ENCODE data around the gene SERPINA5. TPM values are rescaled to one million over a fixed set of nuclear protein-coding genes. Genes with fewer than 3 reads are reported as not detected.
A peak's percentile ranks its signal among the peaks of the same experiment; 100 is the strongest.

Gene SERPINA5
- total RNA-seq, 1 donor from 2014 or later, result 0.50 TPM

DNA sequence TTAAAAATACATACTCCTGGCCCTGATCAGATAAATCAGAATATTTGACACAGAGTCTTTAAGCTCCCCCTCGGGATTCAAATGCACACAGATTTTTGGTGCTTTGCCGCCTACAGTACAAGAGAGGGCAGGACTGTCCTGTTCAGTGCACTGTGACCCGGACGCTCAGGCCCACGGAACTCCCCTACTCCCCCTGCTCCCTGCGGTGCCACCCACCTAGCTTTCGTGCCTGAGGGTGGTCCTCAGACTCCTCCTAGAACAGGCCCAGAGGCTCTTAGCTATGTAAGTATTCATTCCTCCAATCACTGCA, 17.2 kb downstream of the SERPINA5 start:
- TF ChIP-seq, protein P1, sequence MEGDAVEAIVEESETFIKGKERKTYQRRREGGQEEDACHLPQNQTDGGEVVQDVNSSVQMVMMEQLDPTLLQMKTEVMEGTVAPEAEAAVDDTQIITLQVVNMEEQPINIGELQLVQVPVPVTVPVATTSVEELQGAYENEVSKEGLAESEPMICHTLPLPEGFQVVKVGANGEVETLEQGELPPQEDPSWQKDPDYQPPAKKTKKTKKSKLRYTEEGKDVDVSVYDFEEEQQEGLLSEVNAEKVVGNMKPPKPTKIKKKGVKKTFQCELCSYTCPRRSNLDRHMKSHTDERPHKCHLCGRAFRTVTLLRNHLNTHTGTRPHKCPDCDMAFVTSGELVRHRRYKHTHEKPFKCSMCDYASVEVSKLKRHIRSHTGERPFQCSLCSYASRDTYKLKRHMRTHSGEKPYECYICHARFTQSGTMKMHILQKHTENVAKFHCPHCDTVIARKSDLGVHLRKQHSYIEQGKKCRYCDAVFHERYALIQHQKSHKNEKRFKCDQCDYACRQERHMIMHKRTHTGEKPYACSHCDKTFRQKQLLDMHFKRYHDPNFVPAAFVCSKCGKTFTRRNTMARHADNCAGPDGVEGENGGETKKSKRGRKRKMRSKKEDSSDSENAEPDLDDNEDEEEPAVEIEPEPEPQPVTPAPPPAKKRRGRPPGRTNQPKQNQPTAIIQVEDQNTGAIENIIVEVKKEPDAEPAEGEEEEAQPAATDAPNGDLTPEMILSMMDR (IDR thresholded peaks at IDR 0.05), result no peak
- H3K27ac Mint-ChIP-seq (ENCODE audit: unreplicated experiment), result peak overlapping the region; percentile 98
- H3K4me1 Mint-ChIP-seq (ENCODE audit: low read depth), result peaks cover 40% of the 10 kb centered on the region
- peak; percentile 50 for DNase-seq (ENCODE audit: low spot score)
- no peaks in the 10 kb centered on the region for H3K27me3 Mint-ChIP-seq (ENCODE audit: low read depth)
- peaks cover 3% of the 10 kb centered on the region for H3K9me3 Mint-ChIP-seq (ENCODE audit: low read depth)
- H3K36me3 Mint-ChIP-seq (ENCODE audit: low read depth), result no peaks in the 10 kb centered on the region
- H3K4me3 Mint-ChIP-seq (ENCODE audit: unreplicated experiment), result no peak overlapping the region

DNA sequence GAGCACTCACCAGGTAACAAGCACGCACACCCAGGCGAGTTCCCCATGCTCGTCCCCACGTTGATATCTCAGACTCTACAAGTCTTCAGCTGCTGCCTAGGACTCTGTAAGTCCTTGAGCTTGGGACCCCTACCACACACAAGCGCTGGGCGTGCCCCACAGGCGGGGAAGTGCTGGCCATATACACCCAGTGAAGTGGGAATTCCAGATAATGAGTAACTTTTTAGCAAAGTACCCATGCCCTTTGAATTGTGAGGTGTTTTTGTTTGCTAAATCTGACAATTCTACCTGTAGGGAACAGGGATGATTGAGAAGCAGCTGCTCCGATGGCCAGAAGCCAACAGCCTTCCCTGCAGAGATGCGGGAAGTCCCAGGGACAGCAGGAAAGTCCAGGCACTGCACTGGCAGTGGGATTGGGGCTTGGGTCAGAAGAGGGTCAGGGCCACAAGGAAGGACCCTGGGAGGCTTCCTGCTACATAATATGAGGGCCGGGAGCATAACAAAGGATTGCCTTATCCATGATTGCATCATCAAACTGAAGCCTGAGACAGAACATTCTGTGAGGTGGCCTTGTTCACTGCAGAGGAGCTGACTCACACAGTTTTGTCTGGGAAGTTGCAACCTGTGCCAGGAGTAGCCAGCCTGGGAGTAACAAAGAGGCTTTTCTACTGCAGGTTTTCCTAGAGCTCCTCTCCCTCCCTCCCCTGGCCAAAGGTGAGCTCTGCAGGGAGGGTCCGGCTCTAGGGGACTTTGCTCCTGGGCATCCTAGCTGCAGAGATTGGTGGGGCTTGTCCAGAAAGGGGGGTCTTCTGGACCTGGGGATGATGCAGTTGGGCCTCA, 17.8 kb downstream of the SERPINA5 start:
- Mint-ChIP-seq H3K4me1 (ENCODE audit: low read depth) (peaks cover 40% of the 10 kb centered on the region), H3K27me3 (ENCODE audit: low read depth) (no peaks in the 10 kb centered on the region), H3K27ac (ENCODE audit: unreplicated experiment) (peak overlapping the region; percentile 98), H3K4me3 (ENCODE audit: unreplicated experiment) (peak overlapping the region; percentile 31), H3K36me3 (ENCODE audit: low read depth) (no peaks in the 10 kb centered on the region), H3K9me3 (ENCODE audit: low read depth) (peaks cover 3% of the 10 kb centered on the region)
- TF ChIP-seq, protein P1 (IDR thresholded peaks at IDR 0.05), result no peak
- peak; percentile 57 for DNase-seq (ENCODE audit: low spot score)

DNA sequence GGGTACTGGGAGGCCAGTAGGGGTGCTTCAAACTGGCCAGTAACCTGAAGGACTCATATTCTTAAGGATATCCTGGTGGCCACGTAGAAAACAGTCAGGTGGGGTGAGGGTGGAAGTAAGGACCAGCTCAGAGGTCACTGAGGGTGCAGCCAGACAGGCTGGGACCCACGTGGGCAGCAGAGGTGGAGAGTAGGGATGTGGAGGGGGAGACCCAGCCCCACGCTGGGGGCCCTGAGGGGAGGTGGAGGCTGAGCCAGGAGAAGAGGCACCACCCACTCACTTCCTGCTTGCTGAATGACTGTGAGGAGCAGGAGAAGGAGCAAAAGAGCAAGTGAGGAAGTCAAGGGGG, 18.4 kb downstream of the SERPINA5 start:
- peak overlapping the region; percentile 98 for H3K27ac Mint-ChIP-seq (ENCODE audit: unreplicated experiment)
- H3K4me3 Mint-ChIP-seq (ENCODE audit: unreplicated experiment), result peak overlapping the region; percentile 31
- no peaks in the 10 kb centered on the region for H3K36me3 Mint-ChIP-seq (ENCODE audit: low read depth)
- TF ChIP-seq, protein P1 (IDR thresholded peaks at IDR 0.05), result no peak
- peaks cover 3% of the 10 kb centered on the region for H3K9me3 Mint-ChIP-seq (ENCODE audit: low read depth)
- DNase-seq (ENCODE audit: low spot score), result peak; percentile 44
- H3K27me3 Mint-ChIP-seq (ENCODE audit: low read depth), result no peaks in the 10 kb centered on the region
- H3K4me1 Mint-ChIP-seq (ENCODE audit: low read depth), result peaks cover 40% of the 10 kb centered on the region

DNA sequence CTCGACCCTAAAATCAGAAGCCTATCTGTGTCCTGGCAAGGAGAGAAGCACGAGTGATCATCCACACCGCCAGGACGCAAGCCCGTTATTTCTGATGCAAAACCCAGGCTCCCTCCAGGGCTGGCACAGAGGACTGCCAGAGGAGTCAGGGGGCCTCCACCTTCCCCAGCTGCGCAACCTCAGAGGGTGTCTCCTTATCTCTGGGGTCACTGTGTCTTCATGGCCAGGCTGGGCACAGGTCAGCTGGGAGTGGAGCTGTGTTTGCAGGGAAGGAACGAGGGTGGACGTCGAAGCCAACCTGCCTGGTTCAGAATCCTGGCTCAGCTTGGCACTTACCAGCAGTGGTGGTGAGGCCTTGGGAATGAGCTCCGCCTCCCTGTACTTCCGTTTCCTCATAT, 18.9 kb downstream of the SERPINA5 start:
- H3K27me3 Mint-ChIP-seq (ENCODE audit: low read depth), result no peaks in the 10 kb centered on the region
- DNase-seq (ENCODE audit: low spot score), result peak; percentile 58
- H3K4me3 Mint-ChIP-seq (ENCODE audit: unreplicated experiment), result no peak overlapping the region
- peak overlapping the region; percentile 98 for H3K27ac Mint-ChIP-seq (ENCODE audit: unreplicated experiment)
- H3K9me3 Mint-ChIP-seq (ENCODE audit: low read depth), result peaks cover 3% of the 10 kb centered on the region
- H3K4me1 Mint-ChIP-seq (ENCODE audit: low read depth), result peaks cover 40% of the 10 kb centered on the region
- H3K36me3 Mint-ChIP-seq (ENCODE audit: low read depth), result no peaks in the 10 kb centered on the region
- TF ChIP-seq, protein P1 (IDR thresholded peaks at IDR 0.05), result no peak

DNA sequence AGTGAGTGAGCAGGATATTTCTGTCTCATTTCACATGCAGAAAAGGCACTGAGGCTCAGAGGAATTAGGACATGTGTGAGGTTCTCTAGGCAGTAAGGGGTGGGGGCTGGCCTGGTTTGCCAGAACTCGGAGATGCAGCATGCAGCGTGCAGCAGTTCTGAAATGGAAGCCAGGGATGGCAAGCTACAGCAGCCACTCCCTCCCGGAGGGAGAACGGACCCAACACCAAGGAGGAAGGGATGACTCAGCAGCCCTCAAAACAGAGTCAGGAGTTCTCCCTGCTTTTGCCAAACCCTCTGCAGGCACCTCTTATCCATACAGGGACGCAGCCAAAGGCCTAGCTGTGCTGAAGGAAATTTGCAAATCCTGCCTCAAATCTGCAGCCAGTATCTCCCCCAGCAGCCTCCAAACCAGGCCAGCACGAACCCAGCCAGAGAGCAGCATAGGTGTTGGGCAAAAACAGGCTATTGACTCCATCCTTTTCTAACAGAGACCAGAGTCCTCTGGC, 20.7 kb downstream of the SERPINA5 start:
- H3K36me3 Mint-ChIP-seq (ENCODE audit: low read depth), result no peaks in the 10 kb centered on the region
- H3K4me3 Mint-ChIP-seq (ENCODE audit: unreplicated experiment), result no peak overlapping the region
- no peaks in the 10 kb centered on the region for H3K27me3 Mint-ChIP-seq (ENCODE audit: low read depth)
- peaks cover 40% of the 10 kb centered on the region for H3K4me1 Mint-ChIP-seq (ENCODE audit: low read depth)
- H3K9me3 Mint-ChIP-seq (ENCODE audit: low read depth), result peaks cover 3% of the 10 kb centered on the region
- TF ChIP-seq, protein P1 (IDR thresholded peaks at IDR 0.05), result no peak
- DNase-seq (ENCODE audit: low spot score), result no peak
- peak overlapping the region; percentile 98 for H3K27ac Mint-ChIP-seq (ENCODE audit: unreplicated experiment)
